ENCODE results near the gene CD101. TPM values are rescaled to one million over a fixed set of nuclear protein-coding genes. Genes with fewer than 3 reads are reported as not detected.

CD101 gene
- total RNA-seq, 1 donor from 2014 or later: 1.4 TPM

- H3K27ac Mint-ChIP-seq (ENCODE audit: unreplicated experiment): no peak overlapping the region
- H3K9me3 Mint-ChIP-seq (ENCODE audit: low read depth): no peaks in the 10 kb centered on the region
- no peak for TF ChIP-seq CTCF (IDR thresholded peaks at IDR 0.05)
- H3K36me3 Mint-ChIP-seq (ENCODE audit: low read depth): peaks cover 2% of the 10 kb centered on the region
- peaks cover 5% of the 10 kb centered on the region for H3K4me1 Mint-ChIP-seq (ENCODE audit: low read depth)
- no peak overlapping the region for H3K4me3 Mint-ChIP-seq (ENCODE audit: unreplicated experiment)
- no peaks in the 10 kb centered on the region for H3K27me3 Mint-ChIP-seq (ENCODE audit: low read depth)
- DNase-seq (ENCODE audit: low spot score): no peak
Measured at GRCh38 chr1:116957646-116958045, 43.9 kb upstream of the CD101 start.

GRCh38 chr1:116958110-116958509 is 43.5 kb upstream of the CD101 start:
- H3K27me3 Mint-ChIP-seq (ENCODE audit: low read depth): no peaks in the 10 kb centered on the region
- no peak overlapping the region for H3K4me3 Mint-ChIP-seq (ENCODE audit: unreplicated experiment)
- H3K9me3 Mint-ChIP-seq (ENCODE audit: low read depth): no peaks in the 10 kb centered on the region
- no peak for TF ChIP-seq CTCF (IDR thresholded peaks at IDR 0.05)
- peaks cover 5% of the 10 kb centered on the region for H3K4me1 Mint-ChIP-seq (ENCODE audit: low read depth)
- DNase-seq (ENCODE audit: low spot score): no peak
- H3K36me3 Mint-ChIP-seq (ENCODE audit: low read depth): peaks cover 2% of the 10 kb centered on the region
- H3K27ac Mint-ChIP-seq (ENCODE audit: unreplicated experiment): no peak overlapping the region

GRCh38 chr1:116958977-116959376 is 42.6 kb upstream of the CD101 start:
- no peaks in the 10 kb centered on the region for H3K9me3 Mint-ChIP-seq (ENCODE audit: low read depth)
- no peak for TF ChIP-seq CTCF (IDR thresholded peaks at IDR 0.05)
- H3K4me1 Mint-ChIP-seq (ENCODE audit: low read depth): peaks cover 5% of the 10 kb centered on the region
- DNase-seq (ENCODE audit: low spot score): no peak
- H3K27me3 Mint-ChIP-seq (ENCODE audit: low read depth): no peaks in the 10 kb centered on the region
- peaks cover 2% of the 10 kb centered on the region for H3K36me3 Mint-ChIP-seq (ENCODE audit: low read depth)
- no peak overlapping the region for H3K4me3 Mint-ChIP-seq (ENCODE audit: unreplicated experiment)
- no peak overlapping the region for H3K27ac Mint-ChIP-seq (ENCODE audit: unreplicated experiment)

- peaks cover 5% of the 10 kb centered on the region for H3K4me1 Mint-ChIP-seq (ENCODE audit: low read depth)
- H3K27ac Mint-ChIP-seq (ENCODE audit: unreplicated experiment): no peak overlapping the region
- peaks cover 7% of the 10 kb centered on the region for H3K36me3 Mint-ChIP-seq (ENCODE audit: low read depth)
- H3K9me3 Mint-ChIP-seq (ENCODE audit: low read depth): no peaks in the 10 kb centered on the region
- DNase-seq (ENCODE audit: low spot score): no peak
- no peak for TF ChIP-seq CTCF (IDR thresholded peaks at IDR 0.05)
- no peak overlapping the region for H3K4me3 Mint-ChIP-seq (ENCODE audit: unreplicated experiment)
- no peaks in the 10 kb centered on the region for H3K27me3 Mint-ChIP-seq (ENCODE audit: low read depth)
Measured at GRCh38 chr1:116961606-116962005, 40.0 kb upstream of the CD101 start.

- H3K4me3 Mint-ChIP-seq (ENCODE audit: unreplicated experiment): no peak overlapping the region
- H3K27me3 Mint-ChIP-seq (ENCODE audit: low read depth): no peaks in the 10 kb centered on the region
- H3K9me3 Mint-ChIP-seq (ENCODE audit: low read depth): no peaks in the 10 kb centered on the region
- no peak for DNase-seq (ENCODE audit: low spot score)
- no peak for TF ChIP-seq CTCF (IDR thresholded peaks at IDR 0.05)
- no peak overlapping the region for H3K27ac Mint-ChIP-seq (ENCODE audit: unreplicated experiment)
- peaks cover 9% of the 10 kb centered on the region for H3K36me3 Mint-ChIP-seq (ENCODE audit: low read depth)
- peaks cover 5% of the 10 kb centered on the region for H3K4me1 Mint-ChIP-seq (ENCODE audit: low read depth)
Measured at GRCh38 chr1:116962987-116963639, 38.4 kb upstream of the CD101 start.
